Upper lobe of right lung (tissue), 1 donor: ENCODE results near the gene SESN3. TPM values are rescaled to one million over a fixed set of nuclear protein-coding genes. Genes with fewer than 3 reads are reported as not detected.
A peak's percentile ranks its signal among the peaks of the same experiment; 100 is the strongest.

Experiments
- ATAC-seq: fragments of 200-7000 bp; cut with Tn5 transposase; one replicate; pipeline ENCODE4 v1.9.1; 2020; ENCODE audit warnings: mild to moderate bottlenecking, moderate library complexity
- DNase-seq: peaks from one replicate; pipeline ENCODE4 v3.0.0-alpha.2; 2020
- H3K27ac ChIP-seq: fragments of 200-600 bp; one replicate; pipeline ENCODE4 v1.8.0; 2022
- H3K27me3 ChIP-seq: fragments of 200-600 bp; one replicate; pipeline ENCODE4 v1.8.0; 2022; ENCODE audit warnings: mild to moderate bottlenecking
- H3K36me3 ChIP-seq: fragments of 200-600 bp; one replicate; pipeline ENCODE4 v1.8.0; 2022
- H3K4me1 ChIP-seq: fragments of 200-600 bp; one replicate; pipeline ENCODE4 v1.8.0; 2022
- H3K4me3 ChIP-seq: fragments of 200-600 bp; one replicate; pipeline ENCODE4 v1.8.0; 2022; ENCODE audit warnings: mild to moderate bottlenecking
- H3K9me3 ChIP-seq: fragments of 200-600 bp; one replicate; pipeline ENCODE4 v1.8.0; 2022
- intact Hi-C: fragments of 100-400 bp; cut with DNase I; formaldehyde crosslinking; loops from one replicate; pipeline ENCODE4 v1.11.0; 2022
- total RNA-seq: library from RNA; stranded (reverse); fragmentation: NEBNext Ultra II Directional; extraction: Animal tissue kit (Norgen Biotek cat#: 25700); gene quantifications from one replicate; pipeline ENCODE4 v1.2.1, GENCODE V29; 2021
- TF ChIP-seq, protein P1 (sequence below): fragments of 200-600 bp; IDR thresholded peaks from one replicate; pipeline ENCODE4 v1.8.0; 2022; ENCODE audit warnings: antibody characterized with exemption
- donor health status: DM: no; HTN: yes; CAD: no; lungs with severe emphysema.

SESN3 gene
- total RNA-seq, 1 donor from 2014 or later, result 43.5 TPM

DNA sequence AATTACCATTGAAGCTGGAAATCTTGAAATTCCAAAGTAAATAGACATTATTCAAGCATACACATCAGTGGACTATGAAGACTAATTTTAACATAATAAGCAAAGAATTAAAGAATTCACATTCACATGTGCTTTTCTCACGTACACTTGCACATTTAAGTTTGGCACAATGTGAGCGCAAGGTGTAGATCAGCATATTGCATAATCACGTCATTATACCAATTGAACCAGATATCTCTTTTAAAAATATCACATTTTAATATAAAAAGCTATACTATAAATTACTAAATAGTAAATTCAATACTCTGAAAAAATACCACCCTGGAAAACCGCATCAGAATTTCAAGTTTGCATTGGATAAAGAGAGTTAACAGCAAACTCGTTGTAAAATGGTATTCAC, 60.7 kb downstream of the SESN3 start:
- no peak overlapping the region for H3K27ac ChIP-seq
- H3K4me3 ChIP-seq, result no peak overlapping the region
- intact Hi-C loops, result no loop called here
- no peaks in the 10 kb centered on the region for H3K4me1 ChIP-seq
- ATAC-seq (no peak), DNase-seq (no peak)
- H3K27me3 ChIP-seq, result no peaks in the 10 kb centered on the region
- H3K9me3 ChIP-seq, result no peaks in the 10 kb centered on the region
- H3K36me3 ChIP-seq, result peaks cover 40% of the 10 kb centered on the region
- TF ChIP-seq, protein P1, sequence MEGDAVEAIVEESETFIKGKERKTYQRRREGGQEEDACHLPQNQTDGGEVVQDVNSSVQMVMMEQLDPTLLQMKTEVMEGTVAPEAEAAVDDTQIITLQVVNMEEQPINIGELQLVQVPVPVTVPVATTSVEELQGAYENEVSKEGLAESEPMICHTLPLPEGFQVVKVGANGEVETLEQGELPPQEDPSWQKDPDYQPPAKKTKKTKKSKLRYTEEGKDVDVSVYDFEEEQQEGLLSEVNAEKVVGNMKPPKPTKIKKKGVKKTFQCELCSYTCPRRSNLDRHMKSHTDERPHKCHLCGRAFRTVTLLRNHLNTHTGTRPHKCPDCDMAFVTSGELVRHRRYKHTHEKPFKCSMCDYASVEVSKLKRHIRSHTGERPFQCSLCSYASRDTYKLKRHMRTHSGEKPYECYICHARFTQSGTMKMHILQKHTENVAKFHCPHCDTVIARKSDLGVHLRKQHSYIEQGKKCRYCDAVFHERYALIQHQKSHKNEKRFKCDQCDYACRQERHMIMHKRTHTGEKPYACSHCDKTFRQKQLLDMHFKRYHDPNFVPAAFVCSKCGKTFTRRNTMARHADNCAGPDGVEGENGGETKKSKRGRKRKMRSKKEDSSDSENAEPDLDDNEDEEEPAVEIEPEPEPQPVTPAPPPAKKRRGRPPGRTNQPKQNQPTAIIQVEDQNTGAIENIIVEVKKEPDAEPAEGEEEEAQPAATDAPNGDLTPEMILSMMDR, result no peak

DNA sequence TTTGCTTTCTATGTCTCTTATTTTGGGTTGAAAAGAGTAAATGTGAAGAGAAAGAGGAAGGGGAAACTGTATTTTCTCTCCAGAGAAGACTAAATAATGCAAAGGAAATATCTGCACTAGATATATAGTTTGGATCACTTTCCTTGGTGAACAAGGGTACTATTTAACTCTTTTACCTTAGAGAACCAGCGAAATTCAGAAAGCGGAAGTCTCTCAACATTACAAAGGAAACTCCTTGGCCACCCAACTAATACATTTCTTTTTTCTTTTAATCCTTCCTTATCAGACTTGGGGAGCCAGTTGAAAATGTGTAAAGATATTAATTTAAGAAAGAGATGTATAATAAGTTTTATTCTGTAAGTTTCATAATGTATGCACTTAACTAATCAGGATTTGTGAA, 64.2 kb downstream of the SESN3 start:
- Histone ChIP-seq H3K4me1 (no peaks in the 10 kb centered on the region), H3K36me3 (peaks cover 12% of the 10 kb centered on the region), H3K9me3 (no peaks in the 10 kb centered on the region), H3K4me3 (no peak overlapping the region), H3K27ac (no peak overlapping the region), H3K27me3 (no peaks in the 10 kb centered on the region)
- TF ChIP-seq, protein P1, result no peak
- no peak for ATAC-seq
- intact Hi-C loops, result no loop called here
- DNase-seq, result no peak

DNA sequence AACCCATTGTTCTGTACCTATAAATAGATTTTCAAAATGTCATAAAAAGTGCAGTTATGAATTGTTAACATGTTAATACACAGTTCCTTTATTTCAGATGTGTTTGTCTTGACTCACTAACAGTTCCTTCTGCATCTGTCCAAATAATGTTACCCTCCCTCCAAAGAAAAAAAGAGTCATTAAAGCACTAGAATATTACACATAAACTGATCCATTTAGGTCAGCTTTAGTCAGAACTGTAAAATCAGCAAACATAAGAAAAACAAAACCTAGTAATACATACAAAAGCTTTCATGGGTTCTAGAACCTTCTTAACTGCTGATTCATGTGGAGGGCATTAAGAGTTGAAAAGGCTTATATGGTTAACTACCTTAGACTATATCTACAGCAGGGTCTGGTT, 65.4 kb downstream of the SESN3 start:
- TF ChIP-seq, protein P1, result no peak
- no peaks in the 10 kb centered on the region for H3K4me1 ChIP-seq
- H3K36me3 ChIP-seq, result peaks cover 5% of the 10 kb centered on the region
- no peaks in the 10 kb centered on the region for H3K9me3 ChIP-seq
- H3K27ac ChIP-seq, result no peak overlapping the region
- intact Hi-C loops, result no loop called here
- no peaks in the 10 kb centered on the region for H3K27me3 ChIP-seq
- no peak for DNase-seq
- H3K4me3 ChIP-seq, result no peak overlapping the region
- ATAC-seq, result no peak

DNA sequence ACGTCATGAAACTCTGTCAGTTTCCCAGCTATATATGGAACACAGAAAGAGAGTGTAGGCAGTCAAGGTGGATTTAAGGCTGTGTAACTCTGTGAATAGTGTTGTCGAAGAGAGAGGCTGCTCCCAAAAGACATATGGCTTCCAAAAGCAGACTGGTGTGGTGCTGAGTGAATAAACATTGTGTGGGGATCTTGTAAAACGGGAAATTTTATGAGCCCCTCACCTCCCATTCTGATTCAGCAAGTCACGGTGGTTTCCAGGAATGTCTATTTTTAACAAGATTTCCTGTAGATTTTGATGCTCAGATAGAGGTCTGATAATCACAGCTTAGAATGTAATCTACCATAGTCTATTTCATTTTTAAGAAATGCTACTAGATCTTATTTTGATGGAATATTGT, 67.9 kb downstream of the SESN3 start:
- H3K4me3 ChIP-seq, result no peak overlapping the region
- TF ChIP-seq, protein P1, result no peak
- intact Hi-C loops, result no loop called here
- ATAC-seq (no peak), DNase-seq (no peak)
- no peaks in the 10 kb centered on the region for H3K27me3 ChIP-seq
- H3K36me3 ChIP-seq, result peaks cover 5% of the 10 kb centered on the region
- no peak overlapping the region for H3K27ac ChIP-seq
- no peaks in the 10 kb centered on the region for H3K4me1 ChIP-seq
- no peaks in the 10 kb centered on the region for H3K9me3 ChIP-seq

DNA sequence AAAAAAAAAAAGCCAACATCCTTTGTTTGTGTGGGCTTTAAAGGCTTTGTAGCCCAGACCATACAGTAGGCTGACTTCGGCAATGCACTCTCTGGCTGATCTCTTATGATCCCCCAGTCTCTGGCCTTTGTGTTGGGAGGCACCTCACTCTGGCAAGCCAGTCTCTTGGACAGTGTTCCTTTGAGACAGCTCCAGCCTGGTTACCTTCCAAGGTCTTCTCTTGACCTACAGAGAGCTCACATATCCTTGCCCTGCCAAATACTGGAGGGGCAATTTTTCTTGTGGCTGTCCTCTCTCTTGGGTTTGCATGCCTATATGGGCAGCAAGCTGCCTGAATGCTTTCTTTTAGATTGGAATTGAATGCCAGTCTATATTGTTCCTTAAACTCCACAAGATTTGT, 69.8 kb downstream of the SESN3 start:
- no peaks in the 10 kb centered on the region for H3K9me3 ChIP-seq
- DNase-seq (no peak), ATAC-seq (no peak)
- H3K27me3 ChIP-seq, result no peaks in the 10 kb centered on the region
- no peak overlapping the region for H3K4me3 ChIP-seq
- H3K4me1 ChIP-seq, result no peaks in the 10 kb centered on the region
- no peaks in the 10 kb centered on the region for H3K36me3 ChIP-seq
- no peak overlapping the region for H3K27ac ChIP-seq
- intact Hi-C loops, result no loop called here
- TF ChIP-seq, protein P1, result no peak

DNA sequence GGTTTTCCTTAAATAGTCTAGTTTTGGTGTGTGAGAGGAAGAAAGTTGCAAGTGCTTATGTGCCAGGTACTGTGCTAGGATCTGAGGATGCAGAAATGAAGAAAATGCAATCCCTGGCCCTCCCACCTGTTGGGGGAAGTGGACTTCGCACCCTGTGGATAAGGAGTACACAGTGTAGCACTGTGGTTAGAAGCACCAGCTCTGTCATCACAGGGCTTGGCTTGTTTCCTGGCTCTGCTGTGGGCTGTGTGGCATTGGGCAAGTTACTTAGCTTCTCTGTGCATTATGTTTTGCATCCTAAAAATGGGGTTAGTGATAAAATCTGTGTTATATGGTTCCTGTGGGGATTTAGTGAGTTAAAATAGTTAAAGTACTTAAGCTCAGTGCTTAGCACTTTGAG, 73.2 kb downstream of the SESN3 start:
- intact Hi-C loops, result loop anchor here (10.0 kb wide), 1 partner anchor 547 kb away; no protein-coding TSS in a partner anchor
- Histone ChIP-seq H3K27ac (no peak overlapping the region), H3K9me3 (no peaks in the 10 kb centered on the region), H3K4me3 (no peak overlapping the region), H3K4me1 (no peaks in the 10 kb centered on the region), H3K27me3 (no peaks in the 10 kb centered on the region), H3K36me3 (no peaks in the 10 kb centered on the region)
- TF ChIP-seq, protein P1, result no peak
- ATAC-seq, result peak; percentile 9
- DNase-seq, result no peak
